ENCODE data around the gene TAF8.

- TF ChIP-seq POLR2AphosphoS5 (IDR thresholded peaks at IDR 0.05; ENCODE audit: low read depth) (no peak), CTCF (IDR thresholded peaks at IDR 0.05; ENCODE audit: insufficient read depth, low read length) (no peak), REST (IDR thresholded peaks at IDR 0.05; ENCODE audit: insufficient replicate concordance, low read depth) (no peak)
These were observed 11.4 kb upstream of the TAF8 start for GRCh38 chr6:42038811-42039408.
